ENCODE results near the gene REC8. TPM values are rescaled to one million over a fixed set of nuclear protein-coding genes. Genes with fewer than 3 reads are reported as not detected.
A peak's percentile ranks its signal among the peaks of the same experiment; 100 is the strongest.

The REC8 gene
- total and polyA plus RNA-seq, 10 of the 15 experiments (the other 5 are each of a cell fraction or from before 2014, with no cell fraction given): 4.2 to 76.9 (median 29.1) TPM

GRCh38 chr14:24188251-24189058 lies 16.6 kb downstream of the REC8 start, which contains the start of gene IPO4 (continued):
- peak; percentile 86; the same call in 1 of the 2 replicates for TF ChIP-seq ESRRA (IDR thresholded peaks at IDR 0.05; ENCODE audit: low read length)
- TF ChIP-seq EED (IDR thresholded peaks at IDR 0.05; ENCODE audit: low read depth): peak; percentile 46; the same call in 1 of the 2 replicates
- peak; percentile 53 for TF ChIP-seq MEF2B (IDR thresholded peaks at IDR 0.05; ENCODE audit: partially characterized antibody, poor library complexity, severe bottlenecking)
- no peak for TF ChIP-seq EZH2 (IDR thresholded peaks at IDR 0.05; ENCODE audit: borderline replicate concordance, control insufficient read depth, low read depth, low read length)
- peak; percentile 62 for TF ChIP-seq FOXK2 (IDR thresholded peaks at IDR 0.05)
- peak; percentile 97 for TF ChIP-seq RELA (IDR thresholded peaks at IDR 0.05; ENCODE audit: borderline replicate concordance, partially characterized antibody)
- TF ChIP-seq ZNF207 (IDR thresholded peaks at IDR 0.05; ENCODE audit: borderline replicate concordance): peak; percentile 97
- peak; percentile 81 for TF ChIP-seq ZNF24 (IDR thresholded peaks at IDR 0.05)
- TF ChIP-seq LARP7 (IDR thresholded peaks at IDR 0.05): peak; percentile 88
- TF ChIP-seq HSF1 (IDR thresholded peaks at IDR 0.05; ENCODE audit: low read depth, low read length): peak; percentile 88; the same call in 1 of the 2 replicates
- peak; percentile 95 for TF ChIP-seq STAT3 (IDR thresholded peaks at IDR 0.05; ENCODE audit: low read depth, low read length)
- TF ChIP-seq ZNF592 (IDR thresholded peaks at IDR 0.05): no peak
- TF ChIP-seq MAX (IDR thresholded peaks at IDR 0.05; ENCODE audit: low read depth, low read length): peak; percentile 100
- TF ChIP-seq CHD2 (IDR thresholded peaks at IDR 0.05; ENCODE audit: borderline replicate concordance, low read depth, low read length): peak; percentile 89
- no peak for TF ChIP-seq HDGF (IDR thresholded peaks at IDR 0.05)
- no peak for TF ChIP-seq SPI1 (IDR thresholded peaks at IDR 0.05; ENCODE audit: borderline replicate concordance, insufficient read depth, low read depth, low read length)
- no peak for TF ChIP-seq SUZ12 (IDR thresholded peaks at IDR 0.05; ENCODE audit: unreplicated experiment)
- TF ChIP-seq BCL11A (IDR thresholded peaks at IDR 0.05; ENCODE audit: low read depth, low read length): peak; percentile 44; the same call in 1 of the 2 replicates
- peak; percentile 98 for TF ChIP-seq RUNX3 (IDR thresholded peaks at IDR 0.05; ENCODE audit: low read length)
- peak; percentile 92 for TF ChIP-seq SP1 (IDR thresholded peaks at IDR 0.05; ENCODE audit: low read depth, low read length)
- TF ChIP-seq SIN3A (IDR thresholded peaks at IDR 0.05; ENCODE audit: low read depth, low read length): peak; percentile 99
- peak; percentile 99 for TF ChIP-seq ZBTB11 (CRISPR knock-in tag; IDR thresholded peaks at IDR 0.05)
